ENCODE results near the gene RNF40.
A peak's percentile ranks its signal among the peaks of the same experiment; 100 is the strongest.

Gene RNF40

GRCh38 chr16:30764816-30765465, 2.8 kb downstream of the RNF40 start:
- no peak for DNase-seq

GRCh38 chr16:30766206-30766932, 4.2 kb downstream of the RNF40 start:
- DNase-seq: no peak

GRCh38 chr16:30766933-30767284, 4.8 kb downstream of the RNF40 start:
- no peak for DNase-seq

GRCh38 chr16:30767767-30768465, 5.8 kb downstream of the RNF40 start:
- no peak for DNase-seq

- no peak for DNase-seq
Observed at GRCh38 chr16:30768583-30769181, 6.6 kb downstream of the RNF40 start.

GRCh38 chr16:30769379-30770089, 7.4 kb downstream of the RNF40 start:
- no peak for DNase-seq

GRCh38 chr16:30771726-30772125, 9.6 kb downstream of the RNF40 start:
- DNase-seq: no peak

GRCh38 chr16:30773826-30774225, 11.7 kb downstream of the RNF40 start:
- no peak for DNase-seq

GRCh38 chr16:30774367-30775130, 12.4 kb downstream of the RNF40 start:
- DNase-seq: no peak

GRCh38 chr16:30775131-30775391, 12.9 kb downstream of the RNF40 start:
- no peak for DNase-seq

GRCh38 chr16:30775392-30776188, 13.5 kb downstream of the RNF40 start:
- DNase-seq: peak; percentile 64 to 74

GRCh38 chr16:30777591-30778297, 15.6 kb downstream of the RNF40 start:
- no peak for DNase-seq

- DNase-seq: no peak
Observed at GRCh38 chr16:30778549-30779244, 16.6 kb downstream of the RNF40 start.

- no peak for DNase-seq
Observed at GRCh38 chr16:30779596-30779995, 17.5 kb downstream of the RNF40 start.

GRCh38 chr16:30780021-30780420, 17.9 kb downstream of the RNF40 start:
- DNase-seq: no peak

GRCh38 chr16:30780549-30780948, 18.4 kb downstream of the RNF40 start:
- no peak for DNase-seq

GRCh38 chr16:30782486-30783279, 20.6 kb downstream of the RNF40 start:
- DNase-seq: no peak

GRCh38 chr16:30783280-30784109, 21.4 kb downstream of the RNF40 start:
- DNase-seq: no peak

GRCh38 chr16:30784215-30784614, 22.1 kb downstream of the RNF40 start:
- DNase-seq: no peak
